ENCODE data around the gene RXRA. TPM values are rescaled to one million over a fixed set of nuclear protein-coding genes. Genes with fewer than 3 reads are reported as not detected.

RXRA gene
- total and polyA plus RNA-seq, 2 of the 13 experiments (the other 11 are each of a cell fraction or from before 2014, with no cell fraction given) = 18.9 to 29.2 TPM

- TF ChIP-seq ZNF263 (CRISPR knock-in tag; IDR thresholded peaks at IDR 0.05) = no peak
- peak; percentile 21; the same call in 1 of the 2 replicates for TF ChIP-seq POGK (CRISPR knock-in tag; conservative IDR thresholded peaks at IDR 0.05)
- no peak for TF ChIP-seq GLI4 (CRISPR knock-in tag; IDR thresholded peaks at IDR 0.05; ENCODE audit: borderline replicate concordance)
- no peak for TF ChIP-seq NAIF1 (CRISPR knock-in tag; IDR thresholded peaks at IDR 0.05; ENCODE audit: borderline replicate concordance)
- no peak for TF ChIP-seq ZSCAN9 (CRISPR knock-in tag; IDR thresholded peaks at IDR 0.05; ENCODE audit: borderline replicate concordance)
- TF ChIP-seq ZFX (CRISPR knock-in tag; IDR thresholded peaks at IDR 0.05; ENCODE audit: low read depth) = peak; percentile 57
- peak; percentile 51; the same call in 1 of the 2 replicates for TF ChIP-seq ATF7-NPFF (CRISPR knock-in tag; IDR thresholded peaks at IDR 0.05; ENCODE audit: low read depth)
- no peak for TF ChIP-seq ZNF646 (CRISPR knock-in tag; IDR thresholded peaks at IDR 0.05)
- 0 out of 2 replicates have a peak, but pooled peaks have one; percentile 51 for TF ChIP-seq ZNF230 (CRISPR knock-in tag; IDR thresholded peaks at IDR 0.05)
- TF ChIP-seq NKX3-1 (CRISPR knock-in tag; IDR thresholded peaks at IDR 0.05) = no peak
- TF ChIP-seq U2AF1 (optimal IDR thresholded peaks at IDR 0.05; ENCODE audit: low read depth, low read length) = no peak
- TF ChIP-seq ARNT2 (CRISPR knock-in tag; IDR thresholded peaks at IDR 0.05; ENCODE audit: low read depth) = peak; percentile 64
- peak; percentile 81 for TF ChIP-seq AGO2 (optimal IDR thresholded peaks at IDR 0.05; ENCODE audit: low read depth, low read length)
- no peak for TF ChIP-seq ZNF883 (CRISPR knock-in tag; IDR thresholded peaks at IDR 0.05; ENCODE audit: not compliant biosample characterization)
- TF ChIP-seq RAD51 (IDR thresholded peaks at IDR 0.05; ENCODE audit: borderline replicate concordance) = no peak
- peak; percentile 52; the same call in 1 of the 2 replicates for TF ChIP-seq ZNF446 (CRISPR knock-in tag; IDR thresholded peaks at IDR 0.05)
- TF ChIP-seq ZNF160 (CRISPR knock-in tag; IDR thresholded peaks at IDR 0.05) = no peak
- TF ChIP-seq RFX3 (CRISPR knock-in tag; IDR thresholded peaks at IDR 0.05) = no peak
- no peak for TF ChIP-seq ZNF652 (CRISPR knock-in tag; IDR thresholded peaks at IDR 0.05; ENCODE audit: borderline replicate concordance, low read depth)
- no peak for TF ChIP-seq SOX6 (IDR thresholded peaks at IDR 0.05)
- 0 out of 2 replicates have a peak, but pooled peaks have one; percentile 10 for TF ChIP-seq SOX6 (CRISPR knock-in tag; IDR thresholded peaks at IDR 0.05)
- TF ChIP-seq RARA (CRISPR knock-in tag; IDR thresholded peaks at IDR 0.05) = 0 out of 2 replicates have a peak, but pooled peaks have one; percentile 9
Observed at GRCh38 chr9:134325096-134325812, 1.0 kb upstream of the RXRA start (continued).
